HG03575 (cell line): Measurements from ENCODE around the gene TRMT5.

Experiments
- ATAC-seq: cut with Tn5 transposase; IDR thresholded peaks from one replicate; pipeline ENCODE4 v1.9.1; 2021; ENCODE audit not compliant: unreplicated experiment, insufficient number of reproducible peaks, low FRiP score; ENCODE audit errors: extremely low read depth

Gene TRMT5, protein sequence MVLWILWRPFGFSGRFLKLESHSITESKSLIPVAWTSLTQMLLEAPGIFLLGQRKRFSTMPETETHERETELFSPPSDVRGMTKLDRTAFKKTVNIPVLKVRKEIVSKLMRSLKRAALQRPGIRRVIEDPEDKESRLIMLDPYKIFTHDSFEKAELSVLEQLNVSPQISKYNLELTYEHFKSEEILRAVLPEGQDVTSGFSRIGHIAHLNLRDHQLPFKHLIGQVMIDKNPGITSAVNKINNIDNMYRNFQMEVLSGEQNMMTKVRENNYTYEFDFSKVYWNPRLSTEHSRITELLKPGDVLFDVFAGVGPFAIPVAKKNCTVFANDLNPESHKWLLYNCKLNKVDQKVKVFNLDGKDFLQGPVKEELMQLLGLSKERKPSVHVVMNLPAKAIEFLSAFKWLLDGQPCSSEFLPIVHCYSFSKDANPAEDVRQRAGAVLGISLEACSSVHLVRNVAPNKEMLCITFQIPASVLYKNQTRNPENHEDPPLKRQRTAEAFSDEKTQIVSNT

DNA sequence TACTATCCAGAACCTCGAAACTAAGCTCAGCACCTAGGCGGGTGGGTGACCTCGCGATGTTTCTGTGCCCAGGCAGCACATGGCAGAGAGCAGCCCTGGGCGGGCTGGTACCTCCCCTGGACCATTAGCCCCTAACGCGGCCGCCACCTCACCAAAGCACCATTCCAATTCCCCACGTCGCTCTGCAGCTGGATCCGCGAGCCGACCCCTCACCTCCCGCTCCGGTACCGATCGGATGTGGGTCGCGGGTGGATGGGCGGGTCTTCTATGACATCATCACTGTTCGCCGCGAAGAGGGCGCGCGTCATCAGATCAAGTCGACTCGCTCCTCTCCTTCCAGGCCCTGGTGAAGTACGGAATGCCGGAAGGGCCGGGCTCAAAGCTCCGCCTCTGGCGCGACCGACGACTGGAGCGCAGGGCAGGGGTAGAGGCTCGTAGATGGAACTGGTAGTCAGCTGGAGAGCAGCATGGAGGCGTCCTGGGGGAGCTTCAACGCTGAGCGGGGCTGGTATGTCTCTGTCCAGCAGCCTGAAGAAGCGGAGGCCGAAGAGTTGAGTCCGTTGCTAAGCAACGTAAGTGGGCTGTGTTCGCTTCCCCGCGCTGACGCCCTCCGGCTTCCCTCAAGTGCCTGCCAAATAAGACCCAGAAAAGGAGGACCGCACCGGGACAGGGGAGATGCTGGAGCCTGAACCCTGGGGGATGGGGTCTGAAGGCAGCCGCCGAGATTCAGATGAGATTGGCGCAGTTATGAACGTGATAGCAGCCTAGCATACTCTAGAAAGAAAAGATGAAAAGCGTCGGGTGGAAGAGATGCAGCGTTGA lies at the start of gene TRMT5, which contains the start of gene SLC38A6:
Gene TRMT5 (minus strand): TSS at position 269 of the 822 bp plus-strand sequence. CDS start 106 bp downstream, at position 163.
Gene SLC38A6 (plus strand): TSS at position 435 of the 822 bp plus-strand sequence. CDS start 33 bp downstream, at position 468.
- ATAC-seq, result peak; percentile 33

DNA sequence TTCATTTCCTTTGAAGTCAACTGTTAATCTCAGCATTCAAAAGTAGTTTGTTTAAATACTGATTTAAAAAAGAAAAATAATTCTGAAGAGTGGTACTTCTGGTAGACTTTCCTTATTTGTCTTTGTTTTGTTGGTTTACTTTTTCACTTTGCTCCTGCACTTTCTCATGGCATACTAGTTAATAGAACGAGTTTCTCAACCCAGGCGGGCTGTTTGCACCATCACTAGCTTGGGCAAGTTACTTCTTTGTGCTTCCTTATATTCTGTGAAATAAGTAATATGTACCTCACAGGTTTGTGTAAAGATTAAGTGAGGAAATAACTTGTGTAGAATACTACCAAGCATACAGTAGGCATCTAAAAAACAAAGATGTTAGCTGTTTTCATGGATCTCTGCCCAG lies 45.6 kb upstream of the TRMT5 start:
- ATAC-seq, result no peak

GRCh38 chr14:61025251-61026223 lies 44.7 kb upstream of the TRMT5 start:
- ATAC-seq, result no peak

GRCh38 chr14:61019537-61019936 lies 38.7 kb upstream of the TRMT5 start:
- no peak for ATAC-seq

- no peak for ATAC-seq
Measured at GRCh38 chr14:61003571-61003970, 22.7 kb upstream of the TRMT5 start.

DNA sequence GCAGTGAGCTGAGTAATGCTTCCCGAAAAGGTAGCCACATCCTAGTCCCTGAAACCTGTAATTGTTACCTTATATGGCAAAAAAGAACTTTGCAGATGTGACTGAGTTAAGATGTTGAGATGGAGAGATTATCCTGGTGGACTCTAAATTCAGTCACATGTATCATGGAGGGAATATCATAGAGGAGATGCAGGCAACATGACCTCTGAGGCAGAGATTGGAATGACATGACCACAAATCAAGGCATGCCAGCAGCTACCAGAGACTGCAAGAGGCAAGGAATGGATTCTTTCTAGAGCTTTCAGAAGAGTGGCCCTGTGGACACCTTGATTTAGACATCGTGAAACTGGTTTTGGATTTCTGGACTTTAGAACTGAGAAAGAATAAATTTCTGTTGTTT lies 18.7 kb upstream of the TRMT5 start:
- no peak for ATAC-seq

GRCh38 chr14:60998617-60999016 lies 17.7 kb upstream of the TRMT5 start:
- no peak for ATAC-seq

- ATAC-seq, result no peak
Measured at GRCh38 chr14:60989599-60989998, 8.7 kb upstream of the TRMT5 start.

DNA sequence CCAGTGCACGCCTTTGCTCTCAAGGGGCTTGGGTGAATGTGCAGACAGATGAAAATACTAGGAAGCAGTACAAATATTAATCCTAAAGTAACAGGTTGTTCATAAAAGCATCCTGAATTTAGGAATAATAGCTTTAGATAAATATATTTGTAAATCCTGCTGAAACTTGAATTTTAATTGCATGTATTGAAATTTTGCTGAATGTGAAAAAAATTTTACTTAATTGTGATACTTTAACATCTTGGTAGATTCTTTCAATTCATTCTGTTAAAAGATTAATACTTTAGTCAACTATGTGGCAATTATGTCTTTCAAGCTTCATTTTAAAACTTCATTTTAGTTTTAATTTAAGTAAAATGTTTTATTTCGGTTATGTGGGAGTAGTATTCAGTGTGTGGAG lies 5.6 kb upstream of the TRMT5 start:
- no peak for ATAC-seq

DNA sequence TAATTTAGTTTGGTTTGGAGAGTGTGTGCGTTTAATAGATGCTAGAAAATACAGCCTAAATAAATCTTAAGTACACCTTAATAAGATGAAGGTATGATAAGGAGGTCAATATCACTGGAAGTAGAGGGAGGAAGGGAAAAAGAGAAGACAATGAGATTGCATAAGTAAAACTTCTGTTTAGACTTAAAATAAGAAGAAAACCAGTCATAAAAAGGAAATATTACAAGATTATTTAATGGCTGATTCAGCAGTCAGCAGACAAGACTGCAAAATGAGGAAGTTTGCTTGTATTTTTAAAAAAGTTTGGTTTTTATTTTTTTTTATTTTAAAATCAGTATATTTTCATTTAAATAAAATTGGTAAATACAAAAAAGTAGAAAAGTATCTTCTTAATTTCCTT lies 3.3 kb upstream of the TRMT5 start:
- no peak for ATAC-seq

DNA sequence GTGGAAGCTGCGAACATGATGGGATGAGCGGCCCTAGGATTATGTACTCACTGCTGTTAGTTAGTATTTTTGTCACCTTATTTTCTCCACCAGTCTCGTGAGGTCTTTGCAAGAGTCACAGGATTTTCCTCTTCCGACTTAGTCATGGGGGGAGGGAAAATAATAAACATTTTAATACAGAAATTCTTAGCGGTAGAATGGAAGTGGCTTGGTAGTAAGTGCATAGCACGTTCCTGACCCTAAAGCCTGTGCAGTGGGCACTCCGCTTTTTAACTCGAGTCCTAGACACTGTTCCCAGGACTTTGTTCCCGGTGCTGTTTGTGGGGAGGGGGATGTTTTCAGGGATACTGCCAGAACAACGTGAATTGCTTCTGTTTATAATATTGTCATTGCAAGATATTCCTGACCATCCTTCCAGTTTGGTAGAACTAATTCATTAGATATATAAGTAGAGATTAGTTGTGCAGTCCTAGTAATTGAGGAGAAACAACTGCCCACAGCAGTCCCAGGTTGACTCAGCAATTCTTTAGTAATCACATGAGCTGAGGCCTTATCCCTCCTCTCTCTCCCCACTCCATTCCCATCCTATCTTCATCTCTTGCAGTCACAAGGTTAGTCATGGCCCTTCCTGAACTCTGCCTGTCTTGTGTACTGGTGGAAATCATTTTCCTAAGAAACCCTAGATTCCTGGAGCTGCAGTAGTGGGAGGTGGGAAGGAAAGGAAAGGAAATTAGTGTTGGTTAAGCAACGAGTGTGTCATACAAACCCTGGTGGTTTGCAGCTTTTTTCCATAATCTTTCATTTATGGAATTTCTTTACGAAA lies 965 bp upstream of the TRMT5 start:
- no peak for ATAC-seq

DNA sequence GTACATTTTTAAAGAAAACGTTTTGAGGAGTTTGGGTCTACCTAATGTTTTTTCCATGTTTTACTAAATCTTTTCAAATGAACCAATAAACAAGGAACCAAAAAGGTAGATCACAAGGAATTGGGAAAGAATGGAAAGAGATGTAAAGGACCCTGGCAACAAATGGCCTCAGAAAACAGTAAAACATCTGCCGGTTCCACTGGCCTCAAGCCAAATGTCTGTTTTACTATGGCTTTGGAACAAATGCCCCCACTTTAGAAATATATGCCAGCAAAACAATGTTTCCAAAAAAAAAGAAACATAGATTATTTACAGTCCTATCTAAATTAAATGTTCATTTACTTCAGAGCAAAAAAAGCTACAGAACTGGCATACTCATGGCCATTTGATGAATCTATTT lies 3.0 kb downstream of the TRMT5 start:
- ATAC-seq, result no peak

- ATAC-seq, result no peak
Measured at GRCh38 chr14:60975551-60975950, 5.3 kb downstream of the TRMT5 start.

DNA sequence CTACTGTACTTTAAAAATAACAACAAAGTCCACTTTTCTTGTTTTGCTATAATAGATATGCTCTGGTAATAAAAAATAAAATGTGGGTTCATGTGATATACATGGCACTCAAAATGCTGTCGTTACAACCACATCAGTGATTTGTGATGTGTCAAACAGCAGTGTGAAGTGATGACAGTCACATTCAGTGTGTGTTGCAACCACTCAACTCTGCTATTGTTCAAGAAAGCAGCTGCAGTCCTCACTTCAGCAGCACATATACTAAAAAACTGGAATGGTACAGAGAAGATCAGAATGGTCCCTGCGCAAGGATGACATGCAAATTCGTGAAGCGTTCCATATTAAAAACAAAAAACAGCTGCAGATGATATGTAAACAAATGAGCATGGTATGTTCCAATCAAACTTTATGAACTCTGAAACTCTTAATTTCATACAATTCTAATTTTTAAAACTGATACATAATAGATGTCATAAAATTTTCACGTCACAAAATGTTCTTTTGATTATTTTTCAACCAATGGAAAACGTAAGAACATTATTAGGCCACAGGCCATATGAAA lies 6.7 kb downstream of the TRMT5 start:
- ATAC-seq, result no peak

GRCh38 chr14:60973070-60973469 lies 7.8 kb downstream of the TRMT5 start:
- ATAC-seq, result no peak

DNA sequence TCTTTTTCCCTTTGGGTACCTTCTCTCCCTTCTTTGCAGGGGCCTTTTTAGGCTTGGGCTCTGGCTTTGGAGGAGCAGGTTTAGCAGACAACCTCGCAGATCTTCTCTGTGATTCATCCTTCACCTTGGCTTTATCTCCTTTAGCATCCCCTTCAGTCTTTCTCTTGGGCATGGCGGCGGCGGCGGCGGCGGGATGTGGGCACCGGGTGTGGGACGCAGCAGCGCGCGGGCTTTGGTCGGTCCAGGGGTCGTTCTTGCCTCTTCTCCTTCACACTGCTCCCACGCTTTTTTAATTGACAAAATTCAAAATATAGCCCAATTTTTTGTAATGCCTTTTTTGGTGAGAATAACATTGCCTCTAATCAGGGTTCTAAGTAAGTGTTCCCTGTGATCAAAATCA lies 8.6 kb downstream of the TRMT5 start:
- no peak for ATAC-seq

DNA sequence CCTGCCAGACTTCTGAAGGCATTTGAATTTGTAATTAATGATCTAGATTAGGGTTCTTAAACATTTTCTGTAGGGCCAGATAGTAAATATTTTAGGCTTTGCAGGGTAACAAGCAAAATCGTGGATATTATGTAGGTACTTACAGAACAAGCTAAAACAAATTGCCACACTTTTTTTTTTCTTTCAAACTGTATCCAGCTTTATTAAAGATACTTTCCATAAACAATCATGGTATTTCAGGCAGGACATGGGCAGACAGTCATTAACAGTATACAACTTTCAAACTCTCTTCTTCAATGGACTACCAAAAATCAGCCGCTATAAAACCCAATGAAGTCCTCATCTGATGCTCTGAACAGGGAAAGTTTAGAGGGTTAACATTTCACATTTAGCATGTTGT lies 9.6 kb downstream of the TRMT5 start:
- ATAC-seq, result no peak

DNA sequence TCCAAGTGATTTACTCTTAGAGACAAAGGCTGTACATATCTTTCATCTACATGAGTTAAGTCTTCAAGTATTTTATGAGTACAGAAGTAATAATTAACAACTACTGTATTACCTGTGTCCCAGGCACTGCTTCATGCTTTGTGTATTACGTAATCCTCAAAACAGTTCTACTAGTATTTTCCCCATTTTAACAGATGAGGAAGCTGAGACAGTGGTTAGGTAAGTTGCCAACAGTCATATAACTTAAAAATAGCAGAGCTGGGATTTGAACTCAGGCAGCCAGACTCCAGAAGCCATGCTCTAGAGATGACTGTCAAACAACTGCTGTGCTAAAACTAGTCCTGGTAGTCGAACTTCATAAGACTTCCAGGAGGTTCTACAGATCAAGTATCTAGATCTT lies 10.7 kb downstream of the TRMT5 start:
- ATAC-seq, result no peak
